AG09319 (cell line): ENCODE measurements around the gene ZNF396.

Experiments used
- DNase-seq: peaks from one replicate; pipeline ENCODE4 v3.0.0-alpha.2; 2010; ENCODE audit warnings: low read depth; ENCODE audit errors: extremely low read depth
- CTCF ChIP-seq: IDR thresholded peaks from 2 replicates; pipeline ENCODE4 v1.5.1; 2011; ENCODE audit warnings: low read depth, mild to moderate bottlenecking, inconsistent platforms, low read length, moderate library complexity

ZNF396 gene

GRCh38 chr18:35335866-35336265, 41.3 kb downstream of the ZNF396 start:
- no peak for DNase-seq
- TF ChIP-seq CTCF, result no peak

DNA sequence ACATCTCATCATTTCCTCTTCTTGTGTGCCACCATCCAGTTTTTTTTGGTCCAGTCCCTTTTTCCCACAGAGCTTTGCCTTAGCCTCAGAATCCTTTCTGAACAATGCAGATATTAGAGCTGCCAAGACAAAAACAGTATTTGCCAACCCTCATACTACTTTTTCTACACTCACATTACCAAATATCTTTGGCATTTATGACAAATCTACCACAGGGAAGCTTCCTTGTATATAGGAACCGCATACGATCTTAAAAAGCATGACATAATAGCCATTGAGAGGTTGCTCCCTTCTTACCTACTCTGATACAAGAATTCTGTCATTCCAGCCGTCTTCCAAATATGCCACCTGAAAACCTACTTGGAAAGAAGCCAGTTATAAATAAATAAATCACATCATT, 42.3 kb downstream of the ZNF396 start:
- DNase-seq, result no peak
- no peak for TF ChIP-seq CTCF

GRCh38 chr18:35334212-35334611, 42.9 kb downstream of the ZNF396 start:
- TF ChIP-seq CTCF, result no peak
- DNase-seq, result no peak

GRCh38 chr18:35331367-35332087, 45.6 kb downstream of the ZNF396 start:
- TF ChIP-seq CTCF, result no peak
- no peak for DNase-seq

DNA sequence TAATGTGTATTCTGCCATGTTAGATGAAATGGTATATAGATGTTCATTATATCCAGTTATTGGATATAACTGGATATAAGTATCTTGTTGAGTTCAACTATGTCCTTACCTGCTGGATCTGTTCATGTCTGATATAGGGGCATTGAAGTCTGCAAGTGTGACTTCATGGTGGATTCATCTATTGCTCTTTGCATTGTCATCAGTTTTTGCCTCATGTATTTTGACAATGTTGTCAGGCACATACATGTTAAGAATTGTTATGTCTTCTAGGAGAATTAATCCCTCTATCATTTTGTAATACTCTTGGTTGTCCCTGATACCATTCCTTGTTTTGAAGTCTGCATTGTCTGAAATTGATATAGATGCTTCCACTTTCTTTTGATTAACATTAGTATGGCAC, 48.3 kb downstream of the ZNF396 start:
- TF ChIP-seq CTCF, result no peak
- no peak for DNase-seq

DNA sequence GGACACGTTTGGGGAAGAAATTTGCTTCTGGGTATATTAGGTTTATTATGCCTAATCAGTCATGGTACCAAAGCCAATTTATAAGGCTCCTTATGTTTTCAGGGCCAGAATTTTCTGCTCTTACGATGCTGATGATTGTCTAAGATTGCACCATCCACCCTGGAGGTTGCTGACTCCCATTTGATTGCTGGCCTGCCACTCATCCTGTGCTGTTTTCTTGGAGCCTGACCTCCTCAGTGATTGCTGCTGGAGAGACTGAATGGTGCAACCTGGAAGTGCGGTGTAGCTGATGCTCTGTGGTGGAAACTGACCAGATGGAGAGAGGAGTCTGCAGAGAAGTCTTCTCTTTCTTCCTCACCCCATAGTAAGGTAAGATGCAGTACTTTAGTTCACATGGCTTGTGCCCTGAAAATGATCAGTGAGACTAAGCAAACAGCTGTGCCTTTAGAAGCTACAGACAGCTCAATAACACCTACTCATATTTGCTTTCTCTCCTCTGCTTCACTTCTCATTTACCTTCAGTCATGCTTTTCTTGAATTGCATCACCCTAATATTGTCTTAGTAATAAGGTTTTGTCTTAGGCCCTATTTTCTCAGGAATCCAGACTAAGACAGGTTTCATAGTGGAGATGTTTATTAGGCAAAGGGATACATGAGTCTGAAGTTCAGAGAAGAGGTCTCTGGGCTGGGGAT, 50.3 kb downstream of the ZNF396 start:
- DNase-seq, result no peak
- no peak for TF ChIP-seq CTCF

GRCh38 chr18:35324926-35325655, 52.0 kb downstream of the ZNF396 start:
- TF ChIP-seq CTCF, result no peak
- DNase-seq, result no peak
